Breast epithelium (tissue), 4 donors: ENCODE data around the gene KLHL29. TPM values are rescaled to one million over a fixed set of nuclear protein-coding genes. Genes with fewer than 3 reads are reported as not detected.
A peak's percentile ranks its signal among the peaks of the same experiment; 100 is the strongest.

ENCODE experiments used
- DNase-seq, 2 donors: peaks; one replicate each; pipeline ENCODE4 v3.0.0-alpha.2; 2019; ENCODE audit warnings: low spot score in 2 of 2
- H3K27ac ChIP-seq, 2 donors: fragments of 200-600 bp; sonication (generic) in 1 of 2; one replicate each; pipeline ENCODE4 v1.5.1; 2016 to 2019; ENCODE audit warnings: mild to moderate bottlenecking in 1 of 2
- H3K27me3 ChIP-seq, 2 donors: fragments of 200-600 bp; sonication (generic) in 1 of 2; one replicate each; pipeline versions ENCODE4 v1.5.1 to v1.6.0; 2017 to 2019; ENCODE audit warnings: control low read depth in 1 of 2, mild to moderate bottlenecking in 1 of 2
- H3K36me3 ChIP-seq: fragments of 200-600 bp; one replicate; pipeline ENCODE4 v1.5.1; 2019
- H3K4me1 ChIP-seq, 2 donors: fragments of 200-600 bp; sonication (generic); one replicate each; pipeline ENCODE4 v1.5.1; 2016 to 2019; ENCODE audit warnings: control low read depth in 1 of 2
- H3K4me3 ChIP-seq, 3 donors: fragments of 200-600 bp; sonication (generic); 1 replicate in 2 of 3; 2 replicates in 1 of 3; pipeline ENCODE4 v1.5.1; 2016 to 2019; ENCODE audit warnings: mild to moderate bottlenecking in 3 of 3, moderate library complexity in 2 of 3
- H3K9me3 ChIP-seq, 2 donors: fragments of 200-600 bp; sonication (generic) in 1 of 2; one replicate each; pipeline ENCODE4 v1.5.1; 2016 to 2019; ENCODE audit warnings: control low read depth in 1 of 2
- POLR2A ChIP-seq: fragments of 450-650 bp; IDR thresholded peaks from one replicate; pipeline ENCODE4 v1.6.1; 2016; ENCODE audit warnings: antibody characterized with exemption, mild to moderate bottlenecking, moderate library complexity
- POLR2AphosphoS5 ChIP-seq, 3 donors: sonication (generic); formaldehyde crosslinking; IDR thresholded peaks; one replicate each; pipeline ENCODE4 v1.6.1; 2017; ENCODE audit warnings: antibody characterized with exemption in 3 of 3
- intact Hi-C: fragments of 100-400 bp; cut with DNase I; formaldehyde crosslinking; loops from one replicate; pipeline ENCODE4 v1.15.1; 2023; ENCODE audit warnings: low total_unique reads
- total RNA-seq, 3 donors: library from RNA; depleted of rRNA; stranded (reverse); fragments of >200 nt; gene quantifications; one replicate each; pipeline ENCODE4 v1.1.0, GENCODE V29; 2016
- TF ChIP-seq, protein P1 (sequence below), 3 donors: fragments of 450-650 bp; IDR thresholded peaks; one replicate each; pipeline ENCODE4 v1.5.1; 2016 to 2017; ENCODE audit warnings: antibody characterized with exemption in 3 of 3, mild to moderate bottlenecking in 3 of 3, moderate library complexity in 3 of 3

Gene KLHL29
- total RNA-seq, 3 donors from 2014 or later, result 4.5 to 20.9 (median 14.7) TPM

DNA sequence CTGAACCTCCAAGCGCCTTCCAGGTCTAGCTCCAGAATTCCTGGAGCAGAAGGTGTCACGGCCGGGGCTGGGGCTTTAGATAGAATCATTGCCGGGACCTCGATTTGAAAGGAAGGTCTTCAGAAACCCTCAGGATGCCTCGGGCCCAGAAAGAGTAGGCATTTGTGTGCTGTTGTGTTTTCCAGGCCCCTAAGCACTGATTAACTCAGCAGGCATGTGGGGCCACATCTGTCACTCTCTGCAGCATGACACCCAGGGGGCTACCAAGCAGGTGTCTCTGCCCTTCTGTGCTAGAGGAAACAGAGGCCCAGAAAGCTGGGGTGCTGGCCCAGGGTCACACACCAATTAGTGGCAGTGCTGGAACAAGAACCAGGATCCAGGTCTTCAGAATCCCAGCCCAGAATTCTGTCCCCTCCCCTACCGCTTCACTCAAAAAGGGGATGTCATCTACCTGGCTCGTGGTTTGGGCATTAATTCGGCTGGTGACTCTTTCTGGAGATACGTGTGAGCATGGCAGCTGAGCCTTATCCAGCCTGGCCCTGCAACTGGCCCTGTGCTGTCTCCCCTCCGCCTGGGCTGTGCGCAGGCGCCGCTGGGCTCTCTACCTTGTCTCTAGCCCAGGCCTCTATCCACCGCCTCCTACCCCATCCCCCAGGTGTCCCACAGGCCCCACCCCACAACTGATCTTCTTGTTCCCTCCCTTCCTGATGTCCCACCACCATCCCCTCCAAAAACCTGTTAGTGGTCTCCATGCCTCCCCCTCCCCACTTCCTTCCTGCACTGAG, 296.6 kb downstream of the KLHL29 start:
- intact Hi-C loops, result no loop called here

DNA sequence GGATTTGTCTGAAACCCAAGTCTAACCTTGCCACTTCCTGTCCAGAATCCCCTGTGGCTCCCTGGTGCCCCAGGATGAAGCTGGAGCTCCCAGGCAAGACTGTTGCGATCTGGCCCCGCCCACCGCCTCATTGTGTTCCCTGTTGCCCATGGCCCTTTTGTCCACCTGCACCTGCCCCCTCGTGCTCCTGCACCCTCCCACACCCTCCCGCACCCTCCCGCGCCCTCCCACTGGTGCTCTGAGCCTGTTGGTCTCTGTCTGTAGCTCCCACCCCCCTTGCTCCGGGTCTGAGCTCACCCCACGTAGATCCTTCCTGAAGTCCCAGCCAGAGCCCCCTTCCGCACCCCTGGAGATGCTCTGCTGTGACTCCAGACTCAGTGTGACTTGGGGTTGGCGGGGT, 297.5 kb downstream of the KLHL29 start:
- intact Hi-C loops, result no loop called here
- peaks cover 0 to 6% of the 10 kb centered on the region in 2 donors for H3K9me3 ChIP-seq
- H3K4me1 ChIP-seq, result no peaks in the 10 kb centered on the region
- H3K4me3 ChIP-seq, result no peak overlapping the region
- H3K27ac ChIP-seq, result no peak overlapping the region
- TF ChIP-seq POLR2A, result no peak
- TF ChIP-seq, protein P1, sequence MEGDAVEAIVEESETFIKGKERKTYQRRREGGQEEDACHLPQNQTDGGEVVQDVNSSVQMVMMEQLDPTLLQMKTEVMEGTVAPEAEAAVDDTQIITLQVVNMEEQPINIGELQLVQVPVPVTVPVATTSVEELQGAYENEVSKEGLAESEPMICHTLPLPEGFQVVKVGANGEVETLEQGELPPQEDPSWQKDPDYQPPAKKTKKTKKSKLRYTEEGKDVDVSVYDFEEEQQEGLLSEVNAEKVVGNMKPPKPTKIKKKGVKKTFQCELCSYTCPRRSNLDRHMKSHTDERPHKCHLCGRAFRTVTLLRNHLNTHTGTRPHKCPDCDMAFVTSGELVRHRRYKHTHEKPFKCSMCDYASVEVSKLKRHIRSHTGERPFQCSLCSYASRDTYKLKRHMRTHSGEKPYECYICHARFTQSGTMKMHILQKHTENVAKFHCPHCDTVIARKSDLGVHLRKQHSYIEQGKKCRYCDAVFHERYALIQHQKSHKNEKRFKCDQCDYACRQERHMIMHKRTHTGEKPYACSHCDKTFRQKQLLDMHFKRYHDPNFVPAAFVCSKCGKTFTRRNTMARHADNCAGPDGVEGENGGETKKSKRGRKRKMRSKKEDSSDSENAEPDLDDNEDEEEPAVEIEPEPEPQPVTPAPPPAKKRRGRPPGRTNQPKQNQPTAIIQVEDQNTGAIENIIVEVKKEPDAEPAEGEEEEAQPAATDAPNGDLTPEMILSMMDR (IDR thresholded peaks at IDR 0.05), result no peak
- TF ChIP-seq POLR2AphosphoS5 (IDR thresholded peaks at IDR 0.05), result no peak
- no peaks in the 10 kb centered on the region for H3K27me3 ChIP-seq
- DNase-seq, result no peak
- no peaks in the 10 kb centered on the region for H3K36me3 ChIP-seq

More for the DNA sequence above, 296.6 kb downstream of the KLHL29 start:
- no peaks in the 10 kb centered on the region for H3K4me1 ChIP-seq
- H3K27me3 ChIP-seq, result no peaks in the 10 kb centered on the region
- H3K4me3 ChIP-seq, result no peak overlapping the region
- no peak for DNase-seq
- no peak for TF ChIP-seq POLR2A
- TF ChIP-seq POLR2AphosphoS5 (IDR thresholded peaks at IDR 0.05), result no peak
- TF ChIP-seq, protein P1 (IDR thresholded peaks at IDR 0.05), result no peak
- H3K9me3 ChIP-seq, result peaks cover 0 to 6% of the 10 kb centered on the region in 2 donors
- H3K27ac ChIP-seq, result no peak overlapping the region
- no peaks in the 10 kb centered on the region for H3K36me3 ChIP-seq

DNA sequence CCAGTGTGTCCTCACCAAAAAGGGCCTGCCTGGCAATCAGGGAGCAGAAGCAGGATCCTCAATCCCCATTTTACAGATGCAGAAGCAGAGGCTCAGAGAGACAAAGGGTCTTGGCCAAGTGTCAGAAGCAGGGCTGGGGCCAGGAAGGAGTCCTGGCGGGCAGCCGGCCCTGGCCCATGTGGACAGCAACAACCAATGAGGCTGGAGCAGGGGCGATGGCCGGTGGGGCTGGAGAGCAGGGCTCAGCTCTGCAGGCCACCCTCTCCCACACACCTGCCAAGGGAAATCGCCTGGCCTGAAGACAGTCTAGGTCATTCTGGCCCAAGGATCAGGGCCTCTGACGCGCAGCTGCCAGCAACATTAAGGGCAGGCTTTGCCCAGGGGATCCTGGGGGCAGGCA, 298.0 kb downstream of the KLHL29 start:
- Histone ChIP-seq H3K4me1 (no peaks in the 10 kb centered on the region), H3K36me3 (no peaks in the 10 kb centered on the region), H3K27ac (peak overlapping the region in 1 of 2 donors; percentile 30), H3K4me3 (no peak overlapping the region), H3K27me3 (no peaks in the 10 kb centered on the region), H3K9me3 (peaks cover 0 to 5% of the 10 kb centered on the region in 2 donors)
- TF ChIP-seq POLR2A (no peak), POLR2AphosphoS5 (IDR thresholded peaks at IDR 0.05) (no peak)
- TF ChIP-seq, protein P1 (IDR thresholded peaks at IDR 0.05), result no peak
- no peak for DNase-seq
- intact Hi-C loops, result no loop called here

DNA sequence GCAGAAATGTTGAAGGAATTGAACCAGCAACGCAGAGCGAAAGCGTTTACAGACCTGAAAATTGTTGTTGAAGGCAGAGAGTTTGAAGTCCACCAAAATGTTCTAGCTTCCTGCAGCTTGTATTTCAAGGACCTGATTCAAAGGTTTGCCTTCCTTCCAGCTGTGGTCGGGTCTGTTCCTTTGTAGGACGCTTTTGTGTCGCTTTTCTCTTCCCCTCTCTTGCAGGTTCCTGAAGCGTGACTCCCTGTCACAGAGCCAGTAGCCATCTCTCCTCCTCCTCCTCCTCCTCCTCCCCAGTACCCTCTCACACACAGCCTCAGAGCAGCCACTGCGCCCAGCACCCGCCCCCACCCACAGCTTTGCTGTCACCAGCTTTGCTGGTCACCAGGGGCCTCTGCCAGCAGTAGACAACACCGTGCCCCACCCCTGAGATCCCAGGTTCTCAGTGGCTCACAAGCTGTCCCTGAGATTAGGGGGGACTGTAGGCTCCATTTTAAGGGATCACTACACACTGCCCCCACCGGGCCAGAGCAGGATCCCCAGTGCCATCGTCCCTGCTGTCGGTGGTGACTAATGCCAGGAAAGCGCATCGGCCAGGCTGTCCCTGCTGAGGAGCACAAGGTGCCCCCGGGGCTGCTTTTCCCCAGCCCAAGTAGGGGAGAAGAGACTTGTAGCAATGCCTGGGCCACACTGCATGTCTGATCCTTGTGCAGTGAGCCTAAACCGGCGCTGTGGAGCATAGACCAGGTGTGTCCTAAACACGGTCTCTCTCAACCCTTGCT, 299.6 kb downstream of the KLHL29 start:
- Histone ChIP-seq H3K27ac (no peak overlapping the region), H3K27me3 (no peaks in the 10 kb centered on the region), H3K36me3 (no peaks in the 10 kb centered on the region), H3K4me1 (no peaks in the 10 kb centered on the region), H3K9me3 (no peaks in the 10 kb centered on the region), H3K4me3 (no peak overlapping the region)
- TF ChIP-seq, protein P1 (IDR thresholded peaks at IDR 0.05), result no peak
- TF ChIP-seq POLR2A, result no peak
- peak in 1 of 2 donors; percentile 33 for DNase-seq
- intact Hi-C loops, result no loop called here

DNA sequence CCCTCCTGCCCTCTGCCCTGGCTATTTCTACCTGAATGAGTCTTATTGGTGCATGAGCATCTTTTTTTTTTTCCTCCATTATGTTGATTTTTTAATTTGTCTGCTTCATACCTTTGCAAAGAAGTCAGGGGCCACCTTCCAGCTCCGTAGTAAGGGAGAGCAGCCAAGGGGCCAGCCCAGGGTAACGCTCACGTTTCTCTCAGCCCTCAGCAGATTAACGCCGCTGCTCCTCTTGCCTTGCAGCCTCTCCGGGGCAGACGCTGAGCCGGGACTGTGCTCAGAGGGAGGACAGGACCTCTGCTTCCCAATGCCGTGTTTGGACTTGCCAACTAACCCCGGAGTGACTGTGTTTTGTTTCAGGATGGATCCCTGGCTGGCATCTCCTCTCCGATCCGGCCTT, 300.2 kb downstream of the KLHL29 start:
- DNase-seq, result no peak
- Histone ChIP-seq H3K27ac (peak overlapping the region in 1 of 2 donors; percentile 48), H3K36me3 (no peaks in the 10 kb centered on the region), H3K4me1 (no peaks in the 10 kb centered on the region), H3K4me3 (no peak overlapping the region), H3K27me3 (no peaks in the 10 kb centered on the region), H3K9me3 (no peaks in the 10 kb centered on the region)
- intact Hi-C loops, result no loop called here
- TF ChIP-seq POLR2A, result no peak
- TF ChIP-seq, protein P1 (IDR thresholded peaks at IDR 0.05), result no peak
- TF ChIP-seq POLR2AphosphoS5 (IDR thresholded peaks at IDR 0.05), result no peak
